Measurements from ENCODE around the gene ZFAND4.

ZFAND4 gene

DNA sequence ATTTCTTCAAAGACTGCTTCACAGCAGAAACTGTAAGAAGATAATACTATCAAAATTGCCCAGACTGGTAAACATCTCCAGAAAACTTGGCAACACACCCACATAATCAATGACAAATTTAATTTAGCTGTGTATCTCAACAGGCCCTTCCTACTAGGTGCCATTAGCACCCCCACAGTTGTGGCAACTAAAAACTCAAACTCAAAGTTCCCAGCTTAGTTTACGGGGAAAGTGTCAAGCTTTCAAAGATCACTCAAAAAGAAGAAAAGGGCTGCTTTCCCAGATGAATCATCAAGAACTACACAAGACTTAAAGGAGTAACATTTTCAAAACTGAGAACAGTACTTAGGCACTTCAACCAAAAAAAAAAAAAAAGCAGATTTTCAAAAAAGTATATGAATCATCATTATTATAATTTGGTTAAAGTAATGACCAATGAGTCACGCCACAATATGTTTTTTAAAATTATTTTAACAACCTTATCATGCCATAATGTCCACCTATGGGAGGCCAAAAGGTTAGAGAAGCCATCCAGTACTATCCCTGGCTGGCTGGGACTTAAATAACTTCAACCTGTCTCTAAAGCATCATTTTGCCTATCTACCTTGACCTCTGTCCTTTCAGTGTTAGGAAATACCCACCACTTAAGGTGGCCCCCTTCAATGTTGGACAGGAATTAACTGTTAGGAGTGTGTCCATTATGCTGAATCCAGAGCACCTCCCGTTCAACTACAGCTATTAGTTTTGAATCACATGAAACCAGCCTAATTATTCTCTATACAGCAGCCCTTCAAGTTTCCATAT, 90.8 kb downstream of the ZFAND4 start:
- Histone ChIP-seq H3K9ac (no peak overlapping the region), H2AFZ (no peak overlapping the region), H3K36me3 (ENCODE audit: control insufficient read depth, insufficient read depth, low read length) (no peaks in the 10 kb centered on the region), H3K27me3 (ENCODE audit: control insufficient read depth, insufficient read depth, low read length) (no peaks in the 10 kb centered on the region), H3K79me2 (peaks cover 25% of the 10 kb centered on the region), H3K4me1 (peaks cover 3% of the 10 kb centered on the region), H3K27ac (no peak overlapping the region), H3K9me3 (ENCODE audit: control insufficient read depth, low read length) (no peaks in the 10 kb centered on the region), H3K4me2 (ENCODE audit: low read length) (no peak overlapping the region), H3K4me3 (ENCODE audit: low read depth, low read length) (no peak overlapping the region)
- TF ChIP-seq, protein P1, sequence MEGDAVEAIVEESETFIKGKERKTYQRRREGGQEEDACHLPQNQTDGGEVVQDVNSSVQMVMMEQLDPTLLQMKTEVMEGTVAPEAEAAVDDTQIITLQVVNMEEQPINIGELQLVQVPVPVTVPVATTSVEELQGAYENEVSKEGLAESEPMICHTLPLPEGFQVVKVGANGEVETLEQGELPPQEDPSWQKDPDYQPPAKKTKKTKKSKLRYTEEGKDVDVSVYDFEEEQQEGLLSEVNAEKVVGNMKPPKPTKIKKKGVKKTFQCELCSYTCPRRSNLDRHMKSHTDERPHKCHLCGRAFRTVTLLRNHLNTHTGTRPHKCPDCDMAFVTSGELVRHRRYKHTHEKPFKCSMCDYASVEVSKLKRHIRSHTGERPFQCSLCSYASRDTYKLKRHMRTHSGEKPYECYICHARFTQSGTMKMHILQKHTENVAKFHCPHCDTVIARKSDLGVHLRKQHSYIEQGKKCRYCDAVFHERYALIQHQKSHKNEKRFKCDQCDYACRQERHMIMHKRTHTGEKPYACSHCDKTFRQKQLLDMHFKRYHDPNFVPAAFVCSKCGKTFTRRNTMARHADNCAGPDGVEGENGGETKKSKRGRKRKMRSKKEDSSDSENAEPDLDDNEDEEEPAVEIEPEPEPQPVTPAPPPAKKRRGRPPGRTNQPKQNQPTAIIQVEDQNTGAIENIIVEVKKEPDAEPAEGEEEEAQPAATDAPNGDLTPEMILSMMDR (IDR thresholded peaks at IDR 0.05): no peak

DNA sequence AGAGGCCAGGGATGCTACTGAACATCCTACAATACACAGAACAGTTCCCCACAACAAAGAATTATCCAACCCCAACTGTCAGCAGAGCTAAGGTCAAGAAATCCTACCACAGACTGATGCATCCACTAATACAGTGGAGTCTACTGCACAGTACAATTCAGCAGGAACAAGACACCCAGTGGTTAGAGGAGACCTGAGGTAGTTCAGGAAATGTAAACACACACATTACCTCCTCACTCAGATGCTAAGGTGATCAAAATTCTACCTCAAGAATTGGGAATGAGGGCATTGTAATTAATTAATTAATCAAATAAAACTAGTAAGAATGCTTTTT, 91.4 kb downstream of the ZFAND4 start:
- Histone ChIP-seq H3K9ac (no peak overlapping the region), H3K27me3 (ENCODE audit: control insufficient read depth, insufficient read depth, low read length) (no peaks in the 10 kb centered on the region), H3K79me2 (peaks cover 19% of the 10 kb centered on the region), H3K27ac (no peak overlapping the region), H3K4me3 (ENCODE audit: low read depth, low read length) (no peak overlapping the region), H3K9me3 (ENCODE audit: control insufficient read depth, low read length) (no peaks in the 10 kb centered on the region), H3K36me3 (ENCODE audit: control insufficient read depth, insufficient read depth, low read length) (no peaks in the 10 kb centered on the region), H3K4me2 (ENCODE audit: low read length) (no peak overlapping the region), H2AFZ (no peak overlapping the region), H3K4me1 (peaks cover 3% of the 10 kb centered on the region)
- TF ChIP-seq, protein P1 (IDR thresholded peaks at IDR 0.05): no peak

DNA sequence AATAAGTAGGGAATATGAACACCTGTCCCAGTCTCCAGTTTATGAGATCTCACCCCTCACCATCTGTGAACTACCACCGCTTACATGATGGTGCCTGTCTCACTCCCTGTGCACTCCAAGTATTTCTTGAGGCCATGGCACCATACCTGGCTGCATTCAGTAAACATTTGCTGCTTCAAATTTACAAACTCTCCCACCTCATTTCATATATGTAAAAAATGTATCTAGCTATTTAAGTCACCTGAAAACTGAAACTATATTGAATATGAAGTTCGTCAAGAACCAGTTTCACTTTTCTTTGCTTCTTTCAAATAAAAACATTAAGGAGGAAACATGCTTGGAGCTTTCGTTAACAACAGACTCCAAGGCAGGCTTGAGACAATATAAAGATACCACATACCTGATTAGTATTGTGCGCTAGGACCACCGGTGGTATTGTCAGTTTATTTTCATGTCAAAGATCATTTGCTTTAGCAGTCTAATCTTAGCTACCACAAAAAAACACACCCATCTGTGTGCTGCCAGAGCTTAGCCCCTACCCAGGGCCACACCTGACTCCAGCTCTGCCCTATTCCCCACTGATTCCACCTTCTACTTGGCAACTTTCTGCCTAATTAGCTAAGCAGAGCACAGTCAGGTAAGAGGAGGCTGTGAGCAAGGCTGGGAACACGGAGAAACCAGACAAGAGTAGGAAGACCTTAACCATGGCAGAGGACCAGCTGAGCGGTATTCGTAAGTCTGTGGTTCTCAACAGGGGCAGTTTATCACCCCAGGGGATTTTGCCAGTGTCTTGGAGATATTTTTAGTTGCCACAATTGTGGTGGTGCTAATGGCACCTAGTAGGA, 92.0 kb downstream of the ZFAND4 start:
- H2AFZ ChIP-seq: no peak overlapping the region
- H3K4me2 ChIP-seq (ENCODE audit: low read length): no peak overlapping the region
- no peak overlapping the region for H3K9ac ChIP-seq
- peaks cover 3% of the 10 kb centered on the region for H3K4me1 ChIP-seq
- H3K4me3 ChIP-seq (ENCODE audit: low read depth, low read length): no peak overlapping the region
- no peak overlapping the region for H3K27ac ChIP-seq
- H3K27me3 ChIP-seq (ENCODE audit: control insufficient read depth, insufficient read depth, low read length): no peaks in the 10 kb centered on the region
- H3K79me2 ChIP-seq: peaks cover 19% of the 10 kb centered on the region
- H3K36me3 ChIP-seq (ENCODE audit: control insufficient read depth, insufficient read depth, low read length): no peaks in the 10 kb centered on the region
- no peaks in the 10 kb centered on the region for H3K9me3 ChIP-seq (ENCODE audit: control insufficient read depth, low read length)
- TF ChIP-seq, protein P1 (IDR thresholded peaks at IDR 0.05): no peak

DNA sequence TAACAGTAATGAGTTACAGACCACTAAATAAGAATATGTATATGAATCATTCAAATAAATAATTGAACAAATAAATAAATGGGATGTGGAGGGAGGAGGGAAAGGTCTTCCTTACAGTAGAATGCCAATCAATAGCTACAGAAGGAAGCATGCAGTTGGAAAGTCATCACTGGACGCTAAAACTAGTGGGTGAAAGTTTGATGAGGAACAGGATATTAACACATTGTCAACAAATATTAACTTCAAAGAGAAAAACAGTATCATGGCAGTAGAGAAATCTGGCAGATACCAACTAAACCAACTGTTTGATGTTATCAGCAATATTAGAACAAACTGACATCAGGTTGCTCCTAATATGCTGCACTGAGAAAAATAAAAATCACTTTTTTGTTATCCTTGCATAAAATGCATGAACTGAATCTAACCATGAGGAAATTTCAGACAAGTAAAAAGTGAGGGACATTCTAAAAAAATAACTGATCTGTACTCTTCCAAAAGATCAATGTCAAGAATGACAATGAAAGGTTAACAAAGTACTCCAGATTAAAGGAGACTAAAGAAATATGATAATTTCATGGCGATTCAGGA, 94.1 kb downstream of the ZFAND4 start:
- TF ChIP-seq, protein P1 (IDR thresholded peaks at IDR 0.05): no peak
- Histone ChIP-seq H3K79me2 (peaks cover 26% of the 10 kb centered on the region), H3K36me3 (ENCODE audit: control insufficient read depth, insufficient read depth, low read length) (no peaks in the 10 kb centered on the region), H3K4me2 (ENCODE audit: low read length) (no peak overlapping the region), H3K4me3 (ENCODE audit: low read depth, low read length) (no peak overlapping the region), H2AFZ (no peak overlapping the region), H3K27ac (no peak overlapping the region), H3K9ac (no peak overlapping the region), H3K4me1 (peaks cover 3% of the 10 kb centered on the region), H3K9me3 (ENCODE audit: control insufficient read depth, low read length) (no peaks in the 10 kb centered on the region), H3K27me3 (ENCODE audit: control insufficient read depth, insufficient read depth, low read length) (no peaks in the 10 kb centered on the region)
